ENCODE measurements around the gene FHOD1. TPM values are rescaled to one million over a fixed set of nuclear protein-coding genes. Genes with fewer than 3 reads are reported as not detected.
A peak's percentile ranks its signal among the peaks of the same experiment; 100 is the strongest.

FHOD1 gene
- total and polyA plus RNA-seq, 9 of the 15 experiments (the other 6 are each of a cell fraction or from before 2014, with no cell fraction given) = 18.7 to 126 (median 32.3) TPM

GRCh38 chr16:67279296-67280089 lies 32.2 kb upstream of the FHOD1 start, which contains the start of gene PLEKHG4 (continued):
- TF ChIP-seq MGA (IDR thresholded peaks at IDR 0.05) (peak; percentile 89), REST (IDR thresholded peaks at IDR 0.05; ENCODE audit: borderline replicate concordance) (peak; percentile 84), REST (CRISPR knock-in tag; IDR thresholded peaks at IDR 0.05; ENCODE audit: low read depth) (peak; percentile 56; the same call in 1 of the 2 replicates)

Data from K562 (cell line).